Sigmoid colon (tissue), 7 donors: ENCODE data around the gene KRT7. TPM values are rescaled to one million over a fixed set of nuclear protein-coding genes. Genes with fewer than 3 reads are reported as not detected.

Experiments
- DNase-seq: peaks from one replicate; pipeline ENCODE4 v3.0.0-alpha.2; 2019
- H3K27ac ChIP-seq, 4 donors: fragments of 200-600 bp; sonication (generic); one replicate each; pipeline ENCODE4 v1.5.1; 2016 to 2019; ENCODE audit warnings: mild to moderate bottlenecking in 1 of 4
- H3K27me3 ChIP-seq, 3 donors: fragments of 200-600 bp; sonication (generic); one replicate each; pipeline ENCODE4 v1.5.1; 2019; ENCODE audit warnings: mild to moderate bottlenecking in 1 of 3
- H3K36me3 ChIP-seq, 4 donors: fragments of 200-600 bp; sonication (generic); one replicate each; pipeline ENCODE4 v1.5.1; 2016 to 2019
- H3K4me1 ChIP-seq, 4 donors: fragments of 200-600 bp; sonication (generic); one replicate each; pipeline ENCODE4 v1.5.1; 2017 to 2019
- H3K4me3 ChIP-seq, 4 donors: fragments of 200-600 bp; sonication (generic); one replicate each; pipeline ENCODE4 v1.5.1; 2017 to 2019; ENCODE audit warnings: mild to moderate bottlenecking in 2 of 4, moderate library complexity in 1 of 4
- H3K9me3 ChIP-seq, 4 donors: fragments of 200-600 bp in 3 of 4; sonication (generic) in 3 of 4; one replicate each; pipeline versions ENCODE4 v1.5.1 to v1.6.1; 2013 to 2019
- EP300 ChIP-seq, 4 donors: sonication (generic); formaldehyde crosslinking; IDR thresholded peaks; one replicate each; pipeline ENCODE4 v1.6.1; 2017; ENCODE audit warnings: antibody characterized with exemption in 4 of 4
- POLR2A ChIP-seq, 2 donors: fragments of 450-650 bp; IDR thresholded peaks; one replicate each; pipeline ENCODE4 v1.6.1; 2016; ENCODE audit warnings: antibody characterized with exemption in 2 of 2, mild to moderate bottlenecking in 2 of 2, moderate library complexity in 2 of 2
- POLR2AphosphoS5 ChIP-seq, 4 donors: sonication (generic); formaldehyde crosslinking; IDR thresholded peaks; one replicate each; pipeline ENCODE4 v1.6.1; 2017; ENCODE audit warnings: antibody characterized with exemption in 4 of 4
- WGBS, 2 donors: extraction: QIAGEN DNeasy Blood & Tissue Kit; methylation state at CpG; one replicate each; pipeline ENCODE4 v1.1.7; 2013; 5-methylcytosine and 5-hydroxymethylcytosine counted together
- intact Hi-C: fragments of 100-400 bp; cut with DNase I; formaldehyde crosslinking; loops from one replicate; pipeline ENCODE4 v1.15.1; 2023
- polyA plus RNA-seq, 3 donors: library from polyadenylated mRNA; stranded (reverse); fragments of 200-250 nt; gene quantifications; one replicate each; pipeline ENCODE4 v1.2.3, GENCODE V29; 2013
- total RNA-seq, 4 donors: library from RNA; depleted of rRNA; stranded (reverse); fragments of >200 nt; gene quantifications; one replicate each; pipeline ENCODE4 v1.1.0, GENCODE V29; 2016
- TF ChIP-seq, protein P1 (sequence below), 4 experiments: fragments of 450-650 bp in 3 of 4; fragments of 200-600 bp in 1 of 4; IDR thresholded peaks; one replicate each; pipeline ENCODE4 v1.5.1; 2016 to 2019; ENCODE audit warnings: antibody characterized with exemption in 4 of 4, mild to moderate bottlenecking in 3 of 4, moderate library complexity in 2 of 4
- donor health status: healthy with polysubstance abuse.
- donor health status: Bipolar disorder and iron deficiency.
- donor health status: healthy.

The KRT7 gene
- total and polyA plus RNA-seq, 7 donors: 0.27 to 12.0 (median 2.4) TPM; not detected in 2

DNA sequence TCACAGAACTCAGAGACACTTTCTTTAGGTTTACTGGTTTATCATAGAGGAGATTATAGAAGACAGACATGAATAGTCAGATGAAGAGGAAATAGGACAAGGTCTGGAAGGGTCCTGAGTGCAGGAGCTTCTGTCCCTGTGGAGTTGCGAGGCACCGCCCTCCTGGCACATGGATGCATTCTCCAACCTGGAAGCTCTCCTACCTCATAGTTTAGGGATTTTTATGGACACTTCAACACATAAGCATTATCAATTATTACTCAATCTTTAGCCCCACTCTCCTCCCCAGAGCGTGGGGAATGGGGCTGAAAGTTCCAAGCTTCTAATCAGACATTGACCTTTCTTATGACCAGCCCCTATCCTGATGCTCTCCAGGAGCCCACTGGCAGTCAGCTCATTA lies 12.6 kb upstream of the KRT7 start:
- DNase-seq: peak; percentile 14
- Histone ChIP-seq H3K27ac (no peak overlapping the region), H3K27me3 (peaks cover 0 to 5% (median 0%) of the 10 kb centered on the region in 3 donors), H3K4me3 (no peak overlapping the region), H3K9me3 (no peaks in the 10 kb centered on the region), H3K4me1 (peaks cover 0 to 7% (median 0%) of the 10 kb centered on the region in 4 donors), H3K36me3 (no peaks in the 10 kb centered on the region)
- intact Hi-C loops: no loop called here
- 68 to 87% methylated on average over 3 of the region's 3 CpGs for WGBS, 2 donors
- TF ChIP-seq POLR2A (IDR thresholded peaks at IDR 0.05) (no peak), EP300 (IDR thresholded peaks at IDR 0.05) (no peak), POLR2AphosphoS5 (IDR thresholded peaks at IDR 0.05) (no peak)
- TF ChIP-seq, protein P1, sequence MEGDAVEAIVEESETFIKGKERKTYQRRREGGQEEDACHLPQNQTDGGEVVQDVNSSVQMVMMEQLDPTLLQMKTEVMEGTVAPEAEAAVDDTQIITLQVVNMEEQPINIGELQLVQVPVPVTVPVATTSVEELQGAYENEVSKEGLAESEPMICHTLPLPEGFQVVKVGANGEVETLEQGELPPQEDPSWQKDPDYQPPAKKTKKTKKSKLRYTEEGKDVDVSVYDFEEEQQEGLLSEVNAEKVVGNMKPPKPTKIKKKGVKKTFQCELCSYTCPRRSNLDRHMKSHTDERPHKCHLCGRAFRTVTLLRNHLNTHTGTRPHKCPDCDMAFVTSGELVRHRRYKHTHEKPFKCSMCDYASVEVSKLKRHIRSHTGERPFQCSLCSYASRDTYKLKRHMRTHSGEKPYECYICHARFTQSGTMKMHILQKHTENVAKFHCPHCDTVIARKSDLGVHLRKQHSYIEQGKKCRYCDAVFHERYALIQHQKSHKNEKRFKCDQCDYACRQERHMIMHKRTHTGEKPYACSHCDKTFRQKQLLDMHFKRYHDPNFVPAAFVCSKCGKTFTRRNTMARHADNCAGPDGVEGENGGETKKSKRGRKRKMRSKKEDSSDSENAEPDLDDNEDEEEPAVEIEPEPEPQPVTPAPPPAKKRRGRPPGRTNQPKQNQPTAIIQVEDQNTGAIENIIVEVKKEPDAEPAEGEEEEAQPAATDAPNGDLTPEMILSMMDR (IDR thresholded peaks at IDR 0.05): no peak

DNA sequence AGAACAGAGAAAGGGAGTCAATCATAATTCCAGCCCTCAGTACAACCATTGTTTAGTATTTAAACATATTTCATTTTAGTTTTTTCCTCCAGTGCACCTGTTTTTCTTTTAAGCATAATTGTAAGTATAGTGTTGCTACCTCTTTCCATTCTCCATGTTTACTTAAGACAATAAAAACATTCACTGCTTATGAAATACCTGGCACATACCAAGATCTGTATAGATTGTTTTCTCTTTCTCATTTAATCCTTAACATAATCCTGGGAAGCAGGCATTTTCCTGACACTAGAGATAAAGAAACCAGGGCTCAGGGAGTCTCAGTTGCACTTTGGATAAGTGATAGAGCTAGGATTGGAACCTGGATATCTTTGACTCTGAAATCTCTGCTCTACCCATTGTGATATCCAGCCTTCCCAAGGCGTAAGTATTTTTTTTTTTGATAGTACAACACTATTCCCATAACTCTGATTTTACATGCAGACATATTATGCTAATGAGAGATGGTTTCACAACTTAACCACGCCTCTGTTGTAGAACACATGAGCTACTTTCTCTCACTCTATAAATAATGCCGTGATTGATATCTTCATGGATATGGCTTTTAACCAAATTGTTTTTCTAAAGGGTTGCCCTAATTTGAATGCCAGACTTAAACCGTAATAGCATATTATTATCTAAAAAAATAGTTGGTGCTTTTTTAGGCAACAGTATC lies 11.8 kb upstream of the KRT7 start:
- Histone ChIP-seq H3K36me3 (no peaks in the 10 kb centered on the region), H3K27ac (no peak overlapping the region), H3K27me3 (peaks cover 0 to 5% (median 0%) of the 10 kb centered on the region in 3 donors), H3K9me3 (no peaks in the 10 kb centered on the region), H3K4me1 (peaks cover 0 to 7% (median 0%) of the 10 kb centered on the region in 4 donors), H3K4me3 (no peak overlapping the region)
- DNase-seq: no peak
- TF ChIP-seq, protein P1 (IDR thresholded peaks at IDR 0.05): no peak
- no peak for TF ChIP-seq POLR2A (IDR thresholded peaks at IDR 0.05)
- TF ChIP-seq EP300 (IDR thresholded peaks at IDR 0.05): no peak
- TF ChIP-seq POLR2AphosphoS5 (IDR thresholded peaks at IDR 0.05): no peak
- intact Hi-C loops: no loop called here
- WGBS, 2 donors: 32 to 75% methylated on average over 4 of the region's 4 CpGs

DNA sequence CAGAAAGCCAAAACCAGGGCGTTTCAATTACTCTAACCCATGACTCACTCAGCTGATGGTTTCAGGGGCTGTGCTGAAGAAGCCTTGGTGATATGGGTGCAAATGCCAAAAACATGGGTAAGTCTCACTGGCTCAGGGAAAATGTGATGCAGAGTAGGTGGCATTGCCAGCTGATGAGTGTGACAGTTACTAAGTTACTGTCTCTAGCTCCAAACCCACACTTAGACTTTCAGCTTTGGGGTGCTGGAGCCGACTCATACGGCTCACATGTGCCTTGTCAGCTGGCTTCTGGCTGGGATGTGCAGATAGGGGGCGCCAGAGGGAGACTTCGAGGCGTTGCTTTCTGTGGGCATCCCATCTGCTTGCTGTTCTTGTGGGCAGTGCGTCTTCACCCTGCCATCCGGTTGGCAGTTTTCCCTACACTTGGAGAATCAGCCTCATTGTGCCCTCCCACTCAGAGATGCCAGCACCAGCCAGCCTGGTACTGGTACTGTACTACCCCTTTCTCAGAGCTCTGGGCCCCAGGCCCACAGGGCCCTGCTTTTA lies 11.1 kb upstream of the KRT7 start:
- Histone ChIP-seq H3K36me3 (no peaks in the 10 kb centered on the region), H3K4me1 (peaks cover 0 to 7% (median 0%) of the 10 kb centered on the region in 4 donors), H3K9me3 (no peaks in the 10 kb centered on the region), H3K4me3 (no peak overlapping the region), H3K27me3 (peaks cover 0 to 5% (median 0%) of the 10 kb centered on the region in 3 donors), H3K27ac (no peak overlapping the region)
- intact Hi-C loops: no loop called here
- no peak for TF ChIP-seq POLR2A (IDR thresholded peaks at IDR 0.05)
- TF ChIP-seq, protein P1 (IDR thresholded peaks at IDR 0.05): peak in 2 of 4 experiments; percentile 20 to 26
- WGBS, 2 donors: 11 to 19% methylated on average over 8 of the region's 8 CpGs
- DNase-seq: peak; percentile 66

DNA sequence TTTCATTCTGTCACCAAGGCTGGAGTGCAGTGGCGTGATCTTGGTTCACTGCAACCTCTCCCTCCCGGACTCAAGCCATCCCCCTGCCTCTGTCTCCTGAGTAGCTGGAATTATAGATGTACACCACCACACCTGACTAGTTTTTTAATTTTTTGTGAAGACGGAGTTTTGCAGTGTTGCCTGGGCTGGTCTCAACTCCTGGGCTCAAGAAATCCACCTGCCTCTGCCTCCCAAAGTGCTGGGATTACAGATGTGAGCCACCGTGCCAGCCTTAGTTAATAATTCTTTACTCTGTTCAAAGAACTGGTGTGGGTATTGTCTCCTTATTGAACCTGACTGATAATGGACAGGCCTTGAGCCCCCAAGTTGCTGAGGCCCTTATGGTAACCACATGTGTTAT lies 10.4 kb upstream of the KRT7 start:
- Histone ChIP-seq H3K27ac (no peak overlapping the region), H3K4me1 (peaks cover 0 to 7% (median 0%) of the 10 kb centered on the region in 4 donors), H3K4me3 (no peak overlapping the region), H3K27me3 (peaks cover 0 to 5% (median 0%) of the 10 kb centered on the region in 3 donors), H3K9me3 (no peaks in the 10 kb centered on the region), H3K36me3 (no peaks in the 10 kb centered on the region)
- intact Hi-C loops: no loop called here
- 38 to 81% methylated on average over 4 of the region's 4 CpGs for WGBS, 2 donors
- DNase-seq: peak; percentile 26
- TF ChIP-seq, protein P1 (IDR thresholded peaks at IDR 0.05): no peak
- TF ChIP-seq EP300 (IDR thresholded peaks at IDR 0.05) (no peak), POLR2A (IDR thresholded peaks at IDR 0.05) (no peak), POLR2AphosphoS5 (IDR thresholded peaks at IDR 0.05) (no peak)
